ENCODE data around the gene ASIC2.

The ASIC2 gene

DNA sequence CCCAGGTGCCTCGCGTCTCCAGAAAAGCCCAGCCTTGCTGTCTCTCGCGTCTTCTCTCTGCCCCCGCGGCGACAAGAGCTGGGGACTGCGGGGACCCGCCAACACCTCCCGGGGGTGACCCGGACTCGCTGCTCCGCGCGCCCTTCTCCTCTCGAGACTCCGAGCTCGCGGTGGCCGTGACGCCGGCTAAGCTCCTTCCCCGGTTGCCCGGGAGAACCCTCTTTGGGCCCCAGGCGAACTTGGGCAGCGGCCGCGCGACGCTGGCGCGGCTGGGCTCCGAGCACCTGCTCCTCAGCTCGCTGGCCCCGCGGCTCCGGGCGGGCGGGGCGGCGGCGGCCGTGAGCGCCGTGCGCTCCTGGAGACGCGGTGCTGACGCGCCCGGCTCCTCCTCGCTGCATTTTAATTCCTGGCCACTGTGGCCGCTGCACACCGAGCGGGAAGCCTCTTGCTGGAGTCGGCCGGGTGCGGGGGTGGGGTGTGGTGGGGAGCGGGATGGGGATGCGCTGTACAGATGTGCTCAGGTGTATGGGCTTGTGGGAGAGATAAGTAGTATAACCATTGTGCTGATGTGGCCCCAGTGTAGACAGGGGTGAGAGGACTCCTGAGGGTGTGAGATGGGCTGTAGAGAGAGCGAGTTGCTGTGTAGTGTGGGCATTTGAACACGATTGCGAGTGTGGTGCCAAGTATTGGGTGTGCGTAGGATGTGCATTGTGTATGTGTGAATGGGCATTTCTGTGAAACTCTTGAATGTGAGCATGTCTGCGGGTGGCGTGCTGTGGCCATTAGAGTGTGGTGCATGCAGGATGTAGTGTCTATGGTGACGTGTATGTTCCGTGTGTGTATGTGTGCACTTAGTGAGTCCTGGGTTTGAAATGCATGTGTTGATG, at the start of gene ASIC2:
Gene ASIC2 (minus strand): TSS at position 315 of the 887 bp plus-strand sequence.
- DNase-seq: no peak

DNA sequence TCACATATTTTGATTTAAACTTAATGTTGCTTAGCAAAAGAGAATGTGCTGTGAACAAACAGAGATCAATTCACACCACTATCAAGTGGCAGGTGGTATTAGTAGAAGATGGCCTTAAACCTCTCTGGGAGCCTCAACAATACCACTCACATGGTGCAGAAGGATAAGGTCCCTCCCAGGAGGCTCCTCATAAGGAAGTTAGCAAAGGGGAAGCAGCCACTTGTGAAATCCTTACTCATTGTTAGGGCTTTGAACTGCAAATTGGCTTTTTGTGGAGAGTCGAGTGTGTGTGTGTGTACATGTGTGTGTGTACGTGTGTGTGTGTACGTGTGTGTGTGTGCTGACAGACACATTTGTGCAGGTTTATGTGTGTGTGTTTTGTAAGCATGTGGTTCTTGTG, 48.9 kb upstream of the ASIC2 start:
- no peak for DNase-seq

DNA sequence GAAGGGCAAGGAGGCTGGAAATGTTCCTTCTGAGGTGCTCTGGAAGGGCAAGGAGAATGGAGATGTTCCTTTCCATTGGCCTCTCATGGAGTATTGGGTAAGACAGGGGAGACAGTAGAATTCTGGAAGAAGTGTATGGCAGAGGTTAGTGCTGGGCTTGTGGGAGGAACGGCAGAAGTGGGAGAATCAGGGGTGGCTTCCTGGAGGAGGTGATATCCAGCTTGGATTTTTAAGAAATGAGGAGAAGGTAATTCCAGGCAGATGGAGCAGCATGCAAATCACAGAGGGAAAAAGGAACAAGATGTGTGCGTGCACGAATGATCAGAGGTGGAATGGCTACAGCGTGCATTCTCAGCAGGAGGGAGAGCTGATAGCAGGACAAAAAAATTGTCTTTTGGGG, 45.1 kb upstream of the ASIC2 start:
- DNase-seq: no peak

DNA sequence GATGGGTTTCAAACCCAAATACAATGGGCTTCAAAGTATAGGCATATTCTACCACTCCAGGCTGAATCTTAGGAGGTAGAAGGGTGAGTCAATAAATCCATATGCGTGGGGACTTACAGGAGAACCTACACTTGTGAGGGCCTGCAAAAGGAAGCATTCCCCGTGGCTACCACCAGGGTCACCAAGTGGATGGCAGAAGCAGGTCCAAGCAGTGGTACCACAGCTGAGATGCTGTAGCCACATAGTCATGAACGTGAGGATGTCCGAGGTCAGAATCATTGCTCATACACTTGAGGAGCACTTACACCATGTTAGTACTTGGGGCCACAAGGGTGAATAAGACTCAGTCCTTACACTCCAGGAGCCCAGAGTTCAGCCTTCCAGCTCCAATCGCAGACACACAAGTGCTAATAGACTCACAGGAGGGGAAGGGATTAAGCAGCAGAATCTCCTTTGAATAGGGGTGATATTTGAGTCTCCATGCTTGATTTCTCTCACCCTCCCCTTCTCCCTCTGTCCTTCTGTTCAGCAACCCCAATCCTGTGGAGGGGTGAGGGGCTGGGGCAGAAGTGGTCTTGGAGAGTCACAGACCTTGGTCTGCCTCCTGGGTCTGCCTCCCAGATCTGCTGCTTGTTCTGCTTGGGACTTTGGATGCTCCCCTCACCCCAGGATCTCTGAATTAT, 42.5 kb upstream of the ASIC2 start:
- DNase-seq: no peak

DNA sequence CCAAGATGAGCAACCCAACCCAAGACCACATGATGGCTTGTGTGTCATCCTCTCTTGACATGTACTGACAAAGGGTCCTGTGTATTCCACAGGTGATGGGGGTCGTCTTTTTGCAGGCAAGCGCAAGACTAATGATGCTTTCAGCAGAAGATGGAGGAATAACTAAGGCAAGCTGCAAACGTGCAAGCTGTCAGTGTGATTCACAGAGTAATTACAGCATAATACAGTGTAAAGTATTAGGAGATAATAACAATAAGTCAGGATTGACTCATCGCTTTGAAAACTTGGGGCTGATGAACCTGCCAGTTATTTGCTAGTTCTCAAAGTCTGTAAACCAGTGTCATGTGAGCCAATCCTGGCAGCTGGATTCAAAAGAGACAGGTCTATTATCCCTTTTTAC, 41.6 kb upstream of the ASIC2 start:
- no peak for DNase-seq

DNA sequence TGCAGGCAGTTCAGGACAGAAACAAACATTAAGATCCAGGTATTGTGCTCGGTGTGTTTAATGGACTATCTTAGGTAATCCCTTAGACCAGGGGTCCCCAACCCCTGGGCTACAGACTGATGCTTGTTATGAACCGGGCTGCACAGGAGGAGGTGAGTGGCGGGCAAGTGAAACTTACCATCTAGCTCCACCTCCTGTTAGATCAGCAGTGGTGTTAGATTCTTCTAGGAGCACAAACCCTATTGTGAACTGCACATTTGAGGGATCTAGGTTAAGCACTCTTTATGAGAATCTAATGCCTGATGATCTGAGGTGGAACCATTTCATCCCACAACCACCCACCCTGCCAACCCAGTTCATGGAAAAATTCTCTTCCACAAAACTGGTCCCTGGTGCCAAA, 37.8 kb upstream of the ASIC2 start:
- no peak for DNase-seq

DNA sequence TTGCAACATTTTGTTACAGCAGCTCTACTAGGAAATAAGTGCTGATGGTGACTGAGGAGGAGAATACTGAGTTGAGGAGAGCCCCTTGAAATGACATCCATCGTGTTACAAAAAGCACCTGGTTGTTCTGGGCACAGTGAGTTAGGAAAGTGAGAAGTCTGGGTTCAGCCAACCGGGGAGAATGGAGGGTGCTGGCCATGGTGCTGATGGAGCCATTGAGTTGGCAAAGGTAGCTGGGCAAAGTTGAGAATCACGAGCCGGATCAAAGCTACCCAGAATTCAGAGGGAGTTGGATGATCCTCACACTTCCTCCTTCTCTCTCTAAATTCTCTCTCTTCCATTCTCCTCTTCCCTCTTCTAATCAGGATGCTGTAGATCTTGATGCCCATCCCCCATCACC, 35.0 kb upstream of the ASIC2 start:
- no peak for DNase-seq

DNA sequence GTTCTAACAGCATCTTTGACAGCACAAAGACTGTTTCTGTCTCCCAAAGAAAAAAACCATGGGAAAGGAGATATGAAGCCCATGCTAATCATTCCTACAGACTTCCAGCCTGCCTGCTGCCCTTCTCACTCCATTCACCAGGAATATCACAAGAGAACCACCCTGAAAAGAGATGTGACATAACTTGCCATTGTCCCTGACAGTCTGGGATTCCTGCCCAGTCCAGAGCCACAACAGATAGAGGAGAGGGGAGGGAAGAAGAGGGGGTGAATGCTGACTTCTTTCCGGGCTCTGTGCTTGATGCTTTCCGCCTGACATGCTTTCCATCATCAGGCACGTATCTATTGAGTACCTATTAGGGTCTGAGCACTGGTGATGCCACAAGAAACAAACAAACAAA, 31.6 kb upstream of the ASIC2 start:
- no peak for DNase-seq

DNA sequence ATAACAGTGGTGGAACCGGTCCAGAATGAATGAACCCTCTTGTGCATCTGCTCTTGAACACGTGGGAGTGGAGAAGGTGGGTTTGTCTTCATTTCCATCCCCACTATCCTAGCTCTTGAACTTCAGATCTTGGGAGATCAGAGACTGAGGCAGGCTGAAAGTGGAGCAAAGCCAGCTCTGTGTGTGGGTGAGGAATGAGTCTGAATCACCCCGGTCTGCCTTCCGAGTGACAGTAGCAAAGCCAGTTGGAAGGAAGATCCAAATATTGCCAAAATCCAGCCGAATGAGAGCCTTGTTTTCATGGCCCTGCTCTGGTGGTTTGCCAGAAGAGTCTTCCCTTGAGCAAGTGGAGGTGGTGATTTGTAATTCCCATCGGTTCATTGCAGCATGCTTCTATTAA, 29.0 kb upstream of the ASIC2 start:
- DNase-seq: no peak

DNA sequence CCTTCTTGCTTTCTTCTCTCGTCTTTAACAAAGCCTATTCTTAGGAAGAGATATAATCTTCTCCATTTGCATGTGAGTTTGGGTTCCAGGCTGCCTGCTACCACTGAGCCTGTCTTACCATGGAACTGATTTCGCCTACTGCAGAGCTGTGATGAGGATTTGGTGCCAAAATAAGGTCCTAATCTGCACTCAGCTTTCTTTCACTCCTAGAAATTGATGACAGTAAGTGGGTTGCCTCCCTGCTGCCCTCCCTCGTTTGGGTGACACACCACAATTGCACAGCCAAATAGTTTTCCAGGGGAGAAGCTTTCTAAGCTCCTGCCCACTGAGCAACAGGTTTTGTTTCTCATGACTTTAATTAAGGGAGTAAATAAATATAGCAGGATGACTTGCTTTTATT, 25.1 kb upstream of the ASIC2 start:
- DNase-seq: no peak

DNA sequence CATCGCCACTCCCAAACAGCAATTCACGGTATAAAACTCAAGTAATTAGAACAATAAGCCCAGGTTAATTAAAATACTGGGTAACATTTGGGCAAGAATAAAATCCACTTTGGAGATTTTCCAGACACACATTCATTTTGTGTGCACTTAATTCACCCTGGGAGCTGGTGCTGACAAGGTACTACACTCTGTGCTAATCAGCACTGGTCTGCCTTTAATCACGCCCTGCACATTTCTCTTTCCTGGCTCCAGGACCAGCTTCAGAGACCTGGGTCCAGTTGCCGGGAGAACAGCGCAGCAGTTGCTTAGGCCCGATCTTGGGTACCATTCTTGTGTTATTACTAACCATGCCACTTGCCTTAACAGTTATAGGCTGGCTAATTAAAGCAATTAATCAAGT, 23.7 kb upstream of the ASIC2 start:
- no peak for DNase-seq

DNA sequence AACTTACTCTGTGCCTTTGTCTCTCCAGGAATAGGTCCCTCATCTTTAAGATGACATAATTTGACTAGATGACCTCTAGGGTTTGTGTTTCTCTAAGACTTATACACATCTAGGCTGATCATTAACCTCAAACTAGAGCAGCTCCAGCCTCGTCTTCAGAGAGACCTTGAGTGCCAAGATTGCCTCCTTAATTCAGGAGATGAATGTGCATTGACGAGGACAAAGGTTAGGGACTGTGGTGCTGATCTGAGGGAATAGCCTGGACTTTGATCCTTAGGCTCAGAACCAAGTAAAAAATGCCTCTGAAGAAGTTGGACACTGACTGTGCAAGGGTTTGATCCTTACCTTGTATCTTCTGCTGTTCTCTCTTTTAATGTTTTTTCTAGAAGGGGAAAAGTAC, 17.2 kb upstream of the ASIC2 start:
- no peak for DNase-seq

DNA sequence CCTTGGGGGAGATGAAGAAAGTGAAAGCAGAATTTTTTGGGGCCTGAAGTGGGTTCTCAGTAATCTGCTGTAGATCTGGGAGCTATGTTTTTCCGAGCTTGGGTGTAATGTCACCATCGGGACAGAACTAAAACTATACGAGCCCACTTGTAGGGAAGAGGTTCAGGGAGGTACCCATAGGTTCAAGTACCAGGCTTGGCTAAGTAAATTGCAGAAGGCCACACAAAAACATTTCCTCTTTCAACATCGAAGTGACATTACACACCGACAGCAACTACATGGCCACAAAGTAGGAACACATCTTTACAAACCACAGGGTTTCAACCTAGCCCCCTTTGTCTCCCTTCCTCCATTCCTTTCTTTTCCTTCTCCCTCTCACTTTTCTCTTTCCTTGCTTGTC, 10.2 kb upstream of the ASIC2 start:
- DNase-seq: no peak

DNA sequence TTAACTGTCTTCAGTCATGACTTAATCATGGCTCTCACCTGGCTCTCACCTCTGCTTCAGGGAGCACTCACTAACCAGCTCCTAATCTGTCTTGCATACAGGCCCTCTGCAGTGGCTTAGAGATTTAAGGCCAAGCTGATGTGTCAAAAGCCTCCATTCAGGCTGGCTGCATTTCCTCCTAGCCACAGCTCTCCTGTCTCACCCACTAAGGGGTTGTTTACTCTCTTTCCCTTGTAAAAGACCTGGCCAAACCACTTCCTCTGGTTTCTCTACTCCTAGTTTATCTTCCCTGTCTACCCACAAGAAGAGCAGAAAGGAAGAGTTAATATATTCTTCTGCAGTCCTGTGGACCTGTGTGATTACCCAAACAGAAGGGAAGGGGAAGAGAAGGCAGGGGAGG, 9.3 kb upstream of the ASIC2 start:
- no peak for DNase-seq

DNA sequence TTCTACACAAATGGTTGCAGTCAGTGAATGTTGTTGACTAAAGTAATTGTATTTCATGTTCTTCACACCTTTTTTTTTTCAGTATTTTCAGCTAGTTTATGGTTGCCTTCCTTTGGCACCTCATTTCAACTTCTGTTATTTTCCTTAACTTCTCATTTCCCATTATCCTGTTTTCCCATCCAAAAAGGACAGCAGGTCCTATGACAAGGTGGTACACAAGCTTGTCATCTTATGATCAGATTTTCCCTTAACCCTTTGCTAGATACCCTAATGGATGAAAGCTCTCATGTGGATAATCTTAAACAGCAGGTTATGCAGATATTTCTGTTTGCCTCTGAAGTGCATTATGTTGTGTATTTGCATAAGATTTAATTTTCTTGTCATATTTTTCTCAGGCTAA, 7.1 kb upstream of the ASIC2 start:
- DNase-seq: no peak

DNA sequence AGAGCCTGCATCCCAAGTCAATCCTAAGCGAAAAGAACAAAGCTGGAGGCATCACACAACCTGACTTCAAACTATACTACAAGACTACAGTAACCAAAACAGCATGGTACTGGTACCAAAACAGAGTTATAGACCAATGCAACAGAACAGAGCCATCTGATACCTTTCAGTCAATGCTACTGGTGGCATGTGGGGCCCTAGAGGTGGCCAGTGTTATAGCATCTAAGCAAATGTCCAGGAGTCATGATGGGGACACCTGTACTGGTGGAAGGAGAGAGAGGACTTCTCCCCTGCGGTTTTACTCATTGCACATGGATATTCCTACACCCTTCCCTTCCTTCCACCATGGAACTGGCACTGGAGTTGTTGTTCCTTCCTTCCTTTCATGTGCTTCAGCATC, 6.0 kb upstream of the ASIC2 start:
- no peak for DNase-seq

DNA sequence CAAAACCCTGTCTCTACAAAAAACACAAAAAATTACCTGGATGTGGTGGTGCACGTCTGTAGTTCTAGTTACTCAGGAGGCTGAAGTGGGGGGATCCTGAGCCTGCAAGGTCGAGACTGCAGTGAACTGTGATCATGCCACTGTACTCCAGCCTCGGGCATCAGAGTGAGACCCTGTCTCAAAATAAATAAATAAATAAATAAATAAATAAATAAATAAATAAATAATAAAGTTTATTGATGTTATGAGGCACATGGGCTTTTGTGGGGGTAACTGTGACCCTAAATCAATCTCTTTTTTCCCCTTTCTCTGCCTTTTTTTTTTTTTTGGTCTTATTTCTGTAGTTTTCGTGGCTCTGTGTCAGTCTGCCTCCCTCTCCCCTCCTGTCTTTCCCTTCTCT, 4.5 kb upstream of the ASIC2 start:
- no peak for DNase-seq

DNA sequence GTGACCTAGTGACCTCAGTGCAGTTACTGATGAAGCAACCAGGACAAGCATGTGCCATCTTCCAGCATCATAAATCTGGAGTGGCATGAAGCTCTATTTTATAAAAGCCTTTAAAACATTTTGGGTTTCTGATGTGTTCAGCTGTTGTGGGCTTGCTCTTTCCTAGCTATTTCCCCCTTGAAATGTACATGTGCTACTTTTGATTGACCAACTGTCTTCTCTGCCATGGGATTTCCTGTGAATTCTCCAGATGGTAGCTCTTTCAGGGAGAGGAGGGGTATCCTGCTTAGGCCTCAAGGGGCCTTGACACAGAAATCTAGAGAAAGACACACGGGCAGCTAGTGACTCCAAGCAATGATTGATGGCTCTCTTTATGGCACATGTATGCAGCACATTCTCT, 1.9 kb upstream of the ASIC2 start:
- DNase-seq: no peak

DNA sequence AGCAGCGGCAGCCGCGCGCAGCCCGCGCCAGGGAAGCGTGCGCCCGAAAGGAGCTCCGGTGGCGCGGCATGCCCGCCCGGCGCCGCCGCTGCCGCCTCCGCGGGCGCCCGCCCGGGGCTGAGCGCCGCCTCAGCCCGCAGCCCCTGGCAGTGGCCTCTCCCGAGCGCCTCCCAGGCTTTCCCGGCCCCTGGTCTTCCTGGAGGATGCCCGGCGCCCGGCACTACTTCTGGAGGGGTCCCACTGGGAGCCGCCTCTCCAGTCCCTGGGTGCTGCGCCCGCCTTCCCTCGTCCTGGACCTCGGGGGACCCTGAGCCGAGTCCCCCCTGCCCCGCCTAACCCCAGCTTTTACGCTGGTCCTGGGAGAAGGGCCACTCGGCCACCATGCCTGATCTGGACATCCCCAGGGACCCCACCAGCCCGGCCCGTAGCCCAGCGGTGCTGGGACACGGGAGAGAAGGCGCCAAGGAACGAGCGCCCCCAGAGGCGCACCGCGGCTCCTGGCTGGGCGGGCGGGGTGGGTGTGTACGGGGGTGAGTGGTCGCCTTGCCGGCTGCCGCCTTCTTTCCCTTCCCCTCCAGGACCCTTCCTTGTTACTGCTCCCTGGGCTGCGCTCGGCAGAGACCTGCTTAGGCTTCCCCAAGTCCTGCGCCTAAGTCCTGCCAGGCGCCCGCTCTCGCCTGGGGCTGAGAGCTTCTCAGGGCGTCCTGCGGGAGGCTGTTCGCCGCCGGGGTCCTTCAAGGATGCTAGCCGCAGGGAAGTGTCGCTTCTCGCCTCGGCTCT, 704 bp downstream of the ASIC2 start:
- DNase-seq: no peak

DNA sequence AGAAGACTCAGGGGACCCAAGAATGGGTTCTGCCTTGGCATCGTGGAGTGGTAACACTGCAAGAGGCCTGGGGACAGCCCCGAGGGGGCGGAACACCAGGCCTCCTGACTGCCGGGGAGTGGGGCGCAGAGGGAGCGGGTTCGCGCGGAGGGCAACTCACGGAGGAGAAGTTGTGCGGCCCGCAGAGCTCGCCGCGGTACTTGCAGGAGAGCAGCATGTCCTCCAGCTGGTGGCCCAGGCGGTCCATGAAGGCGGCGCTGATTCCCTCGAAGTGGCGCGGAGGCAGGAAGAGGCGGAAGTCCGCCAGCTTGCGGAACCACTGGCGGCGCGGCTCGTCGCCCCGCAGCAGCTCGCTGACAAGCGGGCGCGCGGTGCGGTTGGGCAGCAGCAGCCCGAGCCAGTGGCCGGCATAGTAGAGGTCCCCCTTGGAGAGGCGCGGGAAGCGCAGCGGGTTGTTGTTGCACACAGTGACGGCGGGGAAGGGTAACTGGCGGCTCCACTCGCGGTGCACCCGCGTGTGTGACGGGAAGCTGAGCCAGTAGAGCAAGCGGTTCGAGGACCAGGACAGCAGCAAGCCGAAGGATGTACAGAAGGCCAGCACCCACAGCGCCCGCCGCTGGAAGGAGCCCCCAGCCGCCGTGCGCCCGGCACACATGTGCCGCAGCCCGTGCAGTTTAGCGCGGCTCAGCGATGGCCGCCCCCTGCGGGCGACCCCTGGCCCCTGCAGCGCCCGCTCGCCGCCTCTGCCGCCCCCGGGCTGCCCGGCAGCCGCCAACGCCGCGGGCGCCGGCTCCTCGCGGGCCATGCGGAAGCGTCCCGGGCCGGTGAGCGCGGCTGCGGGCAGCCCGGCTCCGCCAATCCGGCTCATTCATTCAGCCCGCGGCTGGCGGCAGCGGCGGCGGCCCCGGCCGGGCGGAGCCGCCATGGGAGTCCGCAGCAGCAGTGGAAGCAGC, 1.6 kb downstream of the ASIC2 start:
- no peak for DNase-seq

DNA sequence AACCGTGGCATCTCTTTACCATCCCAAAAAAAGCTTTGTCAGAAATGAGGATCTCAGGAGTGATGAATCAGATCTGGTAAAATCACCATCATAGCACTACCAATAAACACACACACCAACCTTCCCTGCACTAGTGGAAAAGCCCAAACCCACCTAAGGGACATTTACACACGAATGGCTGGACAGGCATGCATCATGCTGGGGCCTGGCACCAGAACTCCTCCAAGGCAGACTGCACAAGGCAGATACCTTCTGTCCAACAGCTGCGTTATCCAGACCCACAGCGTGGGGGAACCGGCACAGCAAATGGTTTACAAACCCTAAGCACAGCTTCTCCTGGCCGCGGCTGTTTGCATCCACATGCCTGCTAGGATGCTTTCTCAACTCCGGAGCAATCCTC, 2.8 kb downstream of the ASIC2 start:
- DNase-seq: no peak

DNA sequence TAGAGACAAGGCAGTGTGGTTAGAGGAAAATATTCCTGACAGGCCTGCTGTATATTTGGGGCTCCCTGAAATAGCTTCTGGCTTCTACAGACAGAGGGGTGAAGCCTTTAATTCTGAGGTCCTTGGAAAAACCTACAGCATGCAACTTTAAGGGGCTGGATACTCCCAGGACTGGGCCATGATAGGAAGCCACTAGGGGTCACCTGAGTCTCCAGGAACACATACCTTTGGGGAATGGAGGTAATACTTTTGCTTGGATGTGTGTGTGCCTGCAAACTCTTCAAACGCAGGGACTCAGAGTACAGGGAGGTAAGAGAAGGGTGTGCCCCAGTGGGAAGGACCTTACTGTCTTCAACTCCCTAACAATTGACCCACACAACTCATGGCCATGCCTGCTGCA, 4.1 kb downstream of the ASIC2 start:
- DNase-seq: no peak

All from Kasumi-1 (cell line).